Caki2 (cell line): Measurements from ENCODE around the gene GSS. TPM values are rescaled to one million over a fixed set of nuclear protein-coding genes. Genes with fewer than 3 reads are reported as not detected.

Experiments used
- DNase-seq: peaks from one replicate; pipeline ENCODE4 v3.0.0-alpha.2; 2015; ENCODE audit warnings: low read depth
- in situ Hi-C: cut with HindIII; loops from 2 replicates; pipeline ENCODE4 v1.10.0; 2016; ENCODE audit warnings: low sequenced_read_pairs, low pct_unique_long_range_greater_than_20kb, mixed read lengths
- total RNA-seq: library from RNA; depleted of rRNA; stranded (reverse); fragments of >200 nt; shearing (Covaris generic); gene quantifications from 2 replicates; pipeline ENCODE4 v1.2.3, GENCODE V29; 2014; ENCODE audit warnings: low replicate concordance

Gene GSS
- total RNA-seq, 1 experiment from 2014 or later, result 204 TPM

- in situ Hi-C loops, result no loop called here
These were observed 444 bp upstream of the GSS start for GRCh38 chr20:34956041-34956458.

GRCh38 chr20:34954904-34955230 lies 739 bp downstream of the GSS start:
- in situ Hi-C loops, result no loop called here
- no peak for DNase-seq

More at GRCh38 chr20:34956041-34956458, 444 bp upstream of the GSS start:
- no peak for DNase-seq

GRCh38 chr20:34953960-34954359 lies 1.6 kb downstream of the GSS start:
- DNase-seq, result no peak

GRCh38 chr20:34952671-34953070 lies 2.9 kb downstream of the GSS start:
- peak; percentile 94 for DNase-seq

More at GRCh38 chr20:34953960-34954359, 1.6 kb downstream of the GSS start:
- in situ Hi-C loops, result no loop called here

GRCh38 chr20:34951652-34952051 lies 4.0 kb downstream of the GSS start:
- no peak for DNase-seq
- in situ Hi-C loops, result no loop called here

More at GRCh38 chr20:34952671-34953070, 2.9 kb downstream of the GSS start:
- in situ Hi-C loops, result no loop called here

- no peak for DNase-seq
- in situ Hi-C loops, result no loop called here
These were observed 4.4 kb downstream of the GSS start for GRCh38 chr20:34951252-34951651.

- DNase-seq, result no peak
- in situ Hi-C loops, result no loop called here
These were observed 6.5 kb downstream of the GSS start for GRCh38 chr20:34949120-34949519.

GRCh38 chr20:34948030-34948429 lies 7.6 kb downstream of the GSS start:
- in situ Hi-C loops, result no loop called here
- DNase-seq, result no peak

- in situ Hi-C loops, result no loop called here
- no peak for DNase-seq
These were observed 8.3 kb downstream of the GSS start for GRCh38 chr20:34947336-34947735.

GRCh38 chr20:34946661-34947060 lies 8.9 kb downstream of the GSS start:
- DNase-seq, result peak; percentile 58
- in situ Hi-C loops, result no loop called here

GRCh38 chr20:34945315-34946077 lies 10.1 kb downstream of the GSS start:
- in situ Hi-C loops, result no loop called here
- DNase-seq, result no peak

- in situ Hi-C loops, result no loop called here
- DNase-seq, result no peak
These were observed 11.6 kb downstream of the GSS start for GRCh38 chr20:34943808-34944567.

- DNase-seq, result no peak
- in situ Hi-C loops, result no loop called here
These were observed 13.3 kb downstream of the GSS start for GRCh38 chr20:34942301-34942700.

- DNase-seq, result no peak
- in situ Hi-C loops, result no loop called here
These were observed 14.4 kb downstream of the GSS start for GRCh38 chr20:34941226-34941625.

GRCh38 chr20:34940081-34940481 lies 15.5 kb downstream of the GSS start:
- in situ Hi-C loops, result no loop called here
- no peak for DNase-seq

- in situ Hi-C loops, result no loop called here
- no peak for DNase-seq
These were observed 17.0 kb downstream of the GSS start for GRCh38 chr20:34938466-34939163.

- in situ Hi-C loops, result no loop called here
- DNase-seq, result no peak
These were observed 23.8 kb downstream of the GSS start for GRCh38 chr20:34931771-34932170.

- in situ Hi-C loops, result no loop called here
- no peak for DNase-seq
These were observed 27.2 kb downstream of the GSS start for GRCh38 chr20:34928411-34928810.

GRCh38 chr20:34927736-34928135 lies 27.9 kb downstream of the GSS start:
- in situ Hi-C loops, result no loop called here
- no peak for DNase-seq
